Measurements from ENCODE around the gene INHBE.

DNA sequence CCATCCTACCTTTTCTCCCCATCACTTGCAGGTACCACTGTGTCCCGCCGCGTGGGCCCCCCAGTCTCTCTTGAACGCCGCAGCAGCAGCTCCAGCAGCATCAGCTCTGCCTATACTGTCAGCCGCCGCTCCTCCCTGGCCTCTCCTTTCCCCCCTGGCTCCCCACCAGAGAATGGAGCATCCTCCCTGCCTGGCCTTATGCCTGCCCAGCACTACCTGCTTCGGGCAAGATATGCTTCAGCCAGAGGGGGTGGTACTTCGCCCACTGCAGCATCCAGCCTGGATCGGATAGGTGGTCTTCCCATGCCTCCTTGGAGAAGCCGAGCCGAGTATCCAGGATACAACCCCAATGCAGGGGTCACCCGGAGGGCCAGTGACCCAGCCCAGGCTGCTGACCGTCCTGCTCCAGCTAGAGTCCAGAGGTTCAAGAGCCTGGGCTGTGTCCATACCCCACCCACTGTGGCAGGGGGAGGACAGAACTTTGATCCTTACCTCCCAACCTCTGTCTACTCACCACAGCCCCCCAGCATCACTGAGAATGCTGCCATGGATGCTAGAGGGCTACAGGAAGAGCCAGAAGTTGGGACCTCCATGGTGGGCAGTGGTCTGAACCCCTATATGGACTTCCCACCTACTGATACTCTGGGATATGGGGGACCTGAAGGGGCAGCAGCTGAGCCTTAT is 15.3 kb downstream of the INHBE start:
- TF ChIP-seq, protein P1, sequence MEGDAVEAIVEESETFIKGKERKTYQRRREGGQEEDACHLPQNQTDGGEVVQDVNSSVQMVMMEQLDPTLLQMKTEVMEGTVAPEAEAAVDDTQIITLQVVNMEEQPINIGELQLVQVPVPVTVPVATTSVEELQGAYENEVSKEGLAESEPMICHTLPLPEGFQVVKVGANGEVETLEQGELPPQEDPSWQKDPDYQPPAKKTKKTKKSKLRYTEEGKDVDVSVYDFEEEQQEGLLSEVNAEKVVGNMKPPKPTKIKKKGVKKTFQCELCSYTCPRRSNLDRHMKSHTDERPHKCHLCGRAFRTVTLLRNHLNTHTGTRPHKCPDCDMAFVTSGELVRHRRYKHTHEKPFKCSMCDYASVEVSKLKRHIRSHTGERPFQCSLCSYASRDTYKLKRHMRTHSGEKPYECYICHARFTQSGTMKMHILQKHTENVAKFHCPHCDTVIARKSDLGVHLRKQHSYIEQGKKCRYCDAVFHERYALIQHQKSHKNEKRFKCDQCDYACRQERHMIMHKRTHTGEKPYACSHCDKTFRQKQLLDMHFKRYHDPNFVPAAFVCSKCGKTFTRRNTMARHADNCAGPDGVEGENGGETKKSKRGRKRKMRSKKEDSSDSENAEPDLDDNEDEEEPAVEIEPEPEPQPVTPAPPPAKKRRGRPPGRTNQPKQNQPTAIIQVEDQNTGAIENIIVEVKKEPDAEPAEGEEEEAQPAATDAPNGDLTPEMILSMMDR (IDR thresholded peaks at IDR 0.05): no peak
- TF ChIP-seq POLR2A (IDR thresholded peaks at IDR 0.05) (no peak), EP300 (IDR thresholded peaks at IDR 0.05; ENCODE audit: low read depth) (no peak)

Data from transverse colon (tissue), 3 donors.